Endothelial cell of umbilical vein (primary cell): ENCODE data around the gene FUT7. TPM values are rescaled to one million over a fixed set of nuclear protein-coding genes. Genes with fewer than 3 reads are reported as not detected.

Source experiments
- BruUV-seq: library from RNA; stranded (reverse); fragments of 400-500 nt; replicated peaks from 2 replicates; lab custom pipeline; 2021; lab: Mats Ljungman, UMichigan
- CTCF ChIA-PET: fragments of 300-600, 350-600 bp; sonication (Branson Sonifier 250); formaldehyde crosslinking; loops from one replicate; lab custom pipeline; 2021; ENCODE audit warnings: antibody characterized with exemption, inconsistent platforms; lab: Charles Lee
- POLR2A ChIA-PET: fragments of 300-600, 350-600 bp; sonication (Branson Sonifier 250); formaldehyde crosslinking; loops from one replicate; lab custom pipeline; 2021; ENCODE audit warnings: antibody characterized with exemption, inconsistent platforms; lab: Charles Lee
- DNase-seq: peaks from one replicate; pipeline ENCODE4 v3.0.0-alpha.2; 2011; ENCODE audit warnings: low read depth, low spot score
- FAIRE-seq: peaks from 2 replicates; lab custom pipeline; 2011; peaks lifted over from hg19 to GRCh38; lab: Jason Lieb, UNC
- H2AFZ ChIP-seq: 2 replicates; pipeline ENCODE4 v1.6.0; 2012; ENCODE audit warnings: low read depth, low read length, control low read depth, inconsistent platforms
- H3K27ac ChIP-seq: 2 replicates; pipeline ENCODE4 v1.5.1; 2011; ENCODE audit warnings: low read depth, mild to moderate bottlenecking, control low read depth, low read length, moderate library complexity; ENCODE audit not compliant: insufficient read depth
- H3K27me3 ChIP-seq, 2 experiments: 2 replicates each; pipeline versions ENCODE4 v1.6.0 to v1.6.1; 2011; ENCODE audit warnings: low read length in 2 of 2, mixed read lengths in 1 of 2; ENCODE audit not compliant: control insufficient read depth in 2 of 2, insufficient read depth in 2 of 2
- H3K36me3 ChIP-seq, 2 experiments: 2 replicates in 1 of 2; 3 replicates in 1 of 2; pipeline ENCODE4 v1.5.1; 2011; ENCODE audit warnings: low read length in 2 of 2, mild to moderate bottlenecking in 1 of 2, moderate library complexity in 1 of 2; ENCODE audit not compliant: control insufficient read depth in 2 of 2, insufficient read depth in 2 of 2; ENCODE audit errors: extremely low read depth in 1 of 2
- H3K4me1 ChIP-seq: 3 replicates; pipeline ENCODE4 v1.5.1; 2011; ENCODE audit warnings: mild to moderate bottlenecking, low read length; ENCODE audit not compliant: control insufficient read depth, insufficient read depth; ENCODE audit errors: extremely low read depth
- H3K4me2 ChIP-seq: 2 replicates; pipeline ENCODE4 v1.6.1; 2011; ENCODE audit warnings: low read length, control low read depth, mixed read lengths; ENCODE audit not compliant: insufficient read depth
- H3K4me3 ChIP-seq, 3 experiments: fragments of 200-600 bp in 1 of 3; sonication (generic), shearing (Covaris generic) in 1 of 3; replicated peaks in 1 of 3; 2 replicates each; pipeline ENCODE4 v1.5.1; 2011 to 2016; ENCODE audit warnings: control low read depth in 3 of 3, low read length in 3 of 3, mild to moderate bottlenecking in 2 of 3, inconsistent platforms in 1 of 3, low read depth in 1 of 3, moderate library complexity in 1 of 3; ENCODE audit not compliant: insufficient read depth in 1 of 3
- H3K79me2 ChIP-seq: 2 replicates; pipeline ENCODE4 v1.6.0; 2012; ENCODE audit warnings: low read length, inconsistent platforms; ENCODE audit not compliant: control insufficient read depth, insufficient read depth
- H3K9ac ChIP-seq: replicated peaks from 2 replicates; pipeline ENCODE3; 2011; ENCODE audit warnings: low read length, control low read depth; ENCODE audit not compliant: insufficient read depth; ENCODE audit errors: extremely low read depth
- H3K9me1 ChIP-seq: replicated peaks from 3 replicates; pipeline ENCODE4 v1.6.0; 2011; ENCODE audit warnings: mild to moderate bottlenecking, low read length; ENCODE audit not compliant: control insufficient read depth, insufficient read depth; ENCODE audit errors: extremely low read depth
- H3K9me3 ChIP-seq: replicated peaks from 2 replicates; pipeline ENCODE4 v1.5.1; 2012; ENCODE audit warnings: low read length, inconsistent platforms; ENCODE audit not compliant: control insufficient read depth, insufficient read depth
- H4K20me1 ChIP-seq: replicated peaks from 2 replicates; pipeline ENCODE3; 2011; ENCODE audit warnings: mild to moderate bottlenecking, low read length; ENCODE audit not compliant: control insufficient read depth, insufficient read depth; ENCODE audit errors: extremely low read depth
- EZH2 ChIP-seq: IDR thresholded peaks from 2 replicates; pipeline ENCODE4 v1.6.1; 2012; ENCODE audit warnings: borderline replicate concordance, low read depth, mild to moderate bottlenecking, moderate library complexity, low read length, inconsistent platforms; ENCODE audit not compliant: severe bottlenecking
- FOS ChIP-seq: IDR thresholded peaks from 2 replicates; pipeline ENCODE4 v1.6.1; 2011; ENCODE audit warnings: mild to moderate bottlenecking, low read length, moderate library complexity, borderline replicate concordance; ENCODE audit not compliant: insufficient read depth
- GATA2 ChIP-seq: IDR thresholded peaks from 2 replicates; pipeline ENCODE4 v1.7.0; 2011; ENCODE audit warnings: low read depth, mild to moderate bottlenecking, moderate library complexity, mixed read lengths, low read length; ENCODE audit not compliant: insufficient read length, insufficient read depth
- MYC ChIP-seq: IDR thresholded peaks from one replicate; pipeline ENCODE4 v1.6.1; 2011; ENCODE audit warnings: mild to moderate bottlenecking, low read depth, low read length
- POLR2A ChIP-seq: IDR thresholded peaks from 2 replicates; pipeline ENCODE4 v1.6.1; 2012; ENCODE audit warnings: low read depth, mild to moderate bottlenecking, control low read depth, low read length
- POLR2AphosphoS5 ChIP-seq: IDR thresholded peaks from 2 replicates; pipeline ENCODE4 v1.6.1; 2012; ENCODE audit warnings: low read depth, mild to moderate bottlenecking, control low read depth, low read length, moderate library complexity; ENCODE audit not compliant: insufficient read depth
- dilution Hi-C: fragments of 300-500 bp; cut with MboI; formaldehyde crosslinking; loops from one replicate; pipeline ENCODE4 v1.15.0; 2019; ENCODE audit warnings: low sequenced_read_pairs; ENCODE audit not compliant: extremely low pct_ligation_motif_present
- intact Hi-C: fragments of 100-400 bp; cut with micrococcal nuclease; formaldehyde crosslinking; loops from one replicate; pipeline ENCODE4 v1.10.0; 2022
- polyA plus RNA-seq, 4 experiments: library from polyadenylated mRNA; depleted of rRNA in 3 of 4; stranded (reverse) in 3 of 4; unstranded in 1 of 4; fragments of >200 nt; gene quantifications; 2 replicates each; pipeline versions ENCODE4 v1.2.1 to v1.2.3, GENCODE V29; 2011 to 2012; ENCODE audit warnings: missing spikeins in 1 of 4
- total RNA-seq: library from RNA; stranded (reverse); gene quantifications from 2 replicates; pipeline ENCODE4 v1.2.3, GENCODE V29; 2021
- TF ChIP-seq, protein P1 (sequence below), 2 donors: IDR thresholded peaks; 1 replicate in 1 of 2; 2 replicates in 1 of 2; pipeline ENCODE4 v1.5.1; 2011; ENCODE audit warnings: low read length in 2 of 2, mild to moderate bottlenecking in 2 of 2, moderate library complexity in 2 of 2, control low read depth in 1 of 2, inconsistent platforms in 1 of 2, low read depth in 1 of 2; ENCODE audit not compliant: insufficient read depth in 1 of 2; ENCODE audit errors: extremely low read depth in 1 of 2
- TF ChIP-seq, protein P2 (sequence below): IDR thresholded peaks from 2 replicates; pipeline ENCODE4 v1.6.1; 2011; ENCODE audit not compliant: insufficient read depth, insufficient read length

Gene FUT7
- total and polyA plus RNA-seq, 2 donors (not counting 3 experiments of a cell fraction or from before 2014, with no cell fraction given) = not detected

DNA sequence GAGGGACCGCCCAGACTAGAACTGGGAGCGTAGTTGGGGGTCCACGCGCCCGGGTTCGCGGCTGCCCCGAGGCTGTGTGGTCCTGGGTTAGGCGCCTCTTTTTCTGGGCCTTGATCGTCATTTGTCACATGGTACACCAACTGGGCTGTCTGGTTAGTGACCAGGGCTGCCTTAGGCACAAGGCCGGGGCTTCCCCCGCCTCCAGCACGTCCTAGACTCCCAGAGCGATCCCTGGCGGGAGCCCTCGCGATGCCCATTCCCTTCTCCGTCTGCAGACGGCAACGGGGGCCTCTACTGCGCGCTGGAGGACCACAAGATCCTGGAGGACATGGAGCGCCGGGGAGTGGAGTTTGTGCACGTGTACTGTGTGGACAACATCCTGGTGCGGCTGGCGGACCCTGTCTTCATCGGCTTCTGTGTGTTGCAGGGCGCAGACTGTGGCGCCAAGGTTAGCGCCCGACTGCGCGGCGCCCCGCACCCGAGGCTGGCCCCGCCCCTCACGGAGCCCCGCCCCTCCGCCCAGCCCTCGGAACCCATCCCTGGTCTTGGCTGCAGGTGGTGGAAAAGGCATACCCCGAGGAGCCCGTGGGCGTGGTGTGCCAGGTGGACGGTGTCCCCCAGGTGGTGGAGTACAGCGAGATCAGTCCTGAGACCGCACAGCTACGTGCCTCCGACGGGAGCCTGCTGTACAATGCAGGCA lies 47.0 kb upstream of the FUT7 start:
- Histone ChIP-seq H3K9me1 (no peaks in the 10 kb centered on the region), H3K27ac (no peak overlapping the region), H2AFZ (no peak overlapping the region), H3K27me3 (no peaks in the 10 kb centered on the region), H3K9ac (no peak overlapping the region), H3K4me2 (no peak overlapping the region), H3K4me3 (peak overlapping the region in 1 of 3 experiments; percentile 88), H4K20me1 (no peaks in the 10 kb centered on the region), H3K79me2 (peaks cover 6% of the 10 kb centered on the region), H3K36me3 (peaks cover 0 to 32% of the 10 kb centered on the region in 2 experiments), H3K4me1 (peaks cover 15% of the 10 kb centered on the region), H3K9me3 (no peaks in the 10 kb centered on the region)
- dilution Hi-C loops (no loop called here), intact Hi-C loops (no loop called here)
- TF ChIP-seq EZH2 (no peak), FOS (no peak), POLR2A (no peak), GATA2 (no peak), POLR2AphosphoS5 (no peak), MYC (no peak)
- TF ChIP-seq, protein P1, sequence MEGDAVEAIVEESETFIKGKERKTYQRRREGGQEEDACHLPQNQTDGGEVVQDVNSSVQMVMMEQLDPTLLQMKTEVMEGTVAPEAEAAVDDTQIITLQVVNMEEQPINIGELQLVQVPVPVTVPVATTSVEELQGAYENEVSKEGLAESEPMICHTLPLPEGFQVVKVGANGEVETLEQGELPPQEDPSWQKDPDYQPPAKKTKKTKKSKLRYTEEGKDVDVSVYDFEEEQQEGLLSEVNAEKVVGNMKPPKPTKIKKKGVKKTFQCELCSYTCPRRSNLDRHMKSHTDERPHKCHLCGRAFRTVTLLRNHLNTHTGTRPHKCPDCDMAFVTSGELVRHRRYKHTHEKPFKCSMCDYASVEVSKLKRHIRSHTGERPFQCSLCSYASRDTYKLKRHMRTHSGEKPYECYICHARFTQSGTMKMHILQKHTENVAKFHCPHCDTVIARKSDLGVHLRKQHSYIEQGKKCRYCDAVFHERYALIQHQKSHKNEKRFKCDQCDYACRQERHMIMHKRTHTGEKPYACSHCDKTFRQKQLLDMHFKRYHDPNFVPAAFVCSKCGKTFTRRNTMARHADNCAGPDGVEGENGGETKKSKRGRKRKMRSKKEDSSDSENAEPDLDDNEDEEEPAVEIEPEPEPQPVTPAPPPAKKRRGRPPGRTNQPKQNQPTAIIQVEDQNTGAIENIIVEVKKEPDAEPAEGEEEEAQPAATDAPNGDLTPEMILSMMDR (IDR thresholded peaks at IDR 0.05; ENCODE audit: extremely low read depth in 1 of 2, insufficient read depth in 1 of 2, low read depth in 1 of 2, low read length in 2 of 2) = no peak
- TF ChIP-seq, protein P2, sequence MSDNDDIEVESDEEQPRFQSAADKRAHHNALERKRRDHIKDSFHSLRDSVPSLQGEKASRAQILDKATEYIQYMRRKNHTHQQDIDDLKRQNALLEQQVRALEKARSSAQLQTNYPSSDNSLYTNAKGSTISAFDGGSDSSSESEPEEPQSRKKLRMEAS = no peak
- no TSS peak for BruUV-seq
- no peak for DNase-seq
- ChIA-PET POLR2A (no interaction called here), CTCF (interaction anchor here (3.7 kb wide), 1 partner anchor 12 kb away, joined by 29 read pairs; no protein-coding TSS in a partner anchor)
- FAIRE-seq = no peak
